NCI-H1105 (cell line): ENCODE results near the gene RIN3.
"Not testable (repeated sequence)": the region's sequence is repeated elsewhere in the genome, so short reads cannot be mapped to it uniquely, and the experiment has no call there.

Source experiments
- DNase-seq: peaks from one replicate; lab custom pipeline; 2025; lab: John Stamatoyannopoulos, UW

The RIN3 gene

GRCh38 chr14:92670160-92670559, 156.6 kb downstream of the RIN3 start:
- DNase-seq = no peak

- DNase-seq = no peak
Observed at GRCh38 chr14:92670643-92671366, 157.2 kb downstream of the RIN3 start.

GRCh38 chr14:92673601-92674150, 160.1 kb downstream of the RIN3 start:
- no peak for DNase-seq

- DNase-seq = no peak
Observed at GRCh38 chr14:92675421-92675820, 161.8 kb downstream of the RIN3 start.

- no peak for DNase-seq
Observed at GRCh38 chr14:92675976-92676375, 162.4 kb downstream of the RIN3 start.

GRCh38 chr14:92676403-92677086, 163.0 kb downstream of the RIN3 start:
- no peak for DNase-seq

- DNase-seq = no peak
Observed at GRCh38 chr14:92677087-92677668, 163.6 kb downstream of the RIN3 start.

GRCh38 chr14:92677955-92678354, 164.4 kb downstream of the RIN3 start:
- no peak for DNase-seq

- no peak for DNase-seq
Observed at GRCh38 chr14:92678766-92679165, 165.2 kb downstream of the RIN3 start.

GRCh38 chr14:92679246-92679645, 165.7 kb downstream of the RIN3 start:
- DNase-seq = no peak

- not testable (repeated sequence) for DNase-seq
Observed at GRCh38 chr14:92680330-92680729, 166.7 kb downstream of the RIN3 start.

- DNase-seq = no peak
Observed at GRCh38 chr14:92680781-92681650, 167.4 kb downstream of the RIN3 start.

GRCh38 chr14:92683041-92683440, 169.5 kb downstream of the RIN3 start:
- no peak for DNase-seq

- no peak for DNase-seq
Observed at GRCh38 chr14:92684801-92685560, 171.4 kb downstream of the RIN3 start.

GRCh38 chr14:92685784-92686355, 172.3 kb downstream of the RIN3 start:
- no peak for DNase-seq

- DNase-seq = no peak
Observed at GRCh38 chr14:92686411-92686899, 172.9 kb downstream of the RIN3 start.

- peak; percentile 80 for DNase-seq
Observed at GRCh38 chr14:92686900-92687427, 173.4 kb downstream of the RIN3 start.

GRCh38 chr14:92687681-92688433, 174.3 kb downstream of the RIN3 start:
- peak; percentile 49 for DNase-seq
